Colonic mucosa (tissue), 4 donors: Measurements from ENCODE around the gene GRM5. TPM values are rescaled to one million over a fixed set of nuclear protein-coding genes. Genes with fewer than 3 reads are reported as not detected.
"Not testable (repeated sequence)": the region's sequence is repeated elsewhere in the genome, so short reads cannot be mapped to it uniquely, and the experiment has no call there.

Experiments used
- DNase-seq: peaks from one replicate; pipeline ENCODE4 v3.0.0-alpha.2; 2020
- H3K27ac ChIP-seq: fragments of 200-600 bp; one replicate; pipeline ENCODE4 v1.8.0; 2021
- H3K27me3 ChIP-seq: fragments of 200-600 bp; one replicate; pipeline ENCODE4 v1.8.0; 2021
- H3K36me3 ChIP-seq: fragments of 200-600 bp; one replicate; pipeline ENCODE4 v1.8.0; 2021
- H3K4me1 ChIP-seq: fragments of 200-600 bp; one replicate; pipeline ENCODE4 v1.8.0; 2021; ENCODE audit warnings: mild to moderate bottlenecking
- H3K4me3 ChIP-seq: fragments of 200-600 bp; one replicate; pipeline ENCODE4 v1.8.0; 2021
- H3K9ac ChIP-seq, 2 donors: one replicate each; pipeline ENCODE4 v1.7.0; 2013; ENCODE audit warnings: control low read depth in 2 of 2, low read depth in 2 of 2, low read length in 2 of 2
- H3K9me3 ChIP-seq: fragments of 200-600 bp; one replicate; pipeline ENCODE4 v1.8.0; 2021
- intact Hi-C: fragments of 100-400 bp; cut with DNase I; formaldehyde crosslinking; loops from one replicate; pipeline ENCODE4 v1.14.1; 2022
- total RNA-seq, 2 donors: library from RNA; stranded (reverse); fragmentation: NEBNext Ultra II Directional in 1 of 2; extraction: Animal tissue kit (Norgen Biotek cat#: 25700) in 1 of 2; gene quantifications; one replicate each; pipeline ENCODE4 v1.2.1, GENCODE V29; 2021
- TF ChIP-seq, protein P1 (sequence below): fragments of 200-600 bp; IDR thresholded peaks from one replicate; pipeline ENCODE4 v1.8.0; 2022; ENCODE audit warnings: antibody characterized with exemption, mild to moderate bottlenecking
- donor health status: healthy.
- donor health status: DM: no; HTN: no; CAD: no.
- donor health status: DM: no; HTN: no; CAD: no.

Gene GRM5
- total RNA-seq, 2 donors from 2014 or later = not detected

- no peaks in the 10 kb centered on the region for H3K9me3 ChIP-seq
- no peaks in the 10 kb centered on the region for H3K4me1 ChIP-seq
- H3K36me3 ChIP-seq = no peaks in the 10 kb centered on the region
- no peak for DNase-seq
- TF ChIP-seq, protein P1, sequence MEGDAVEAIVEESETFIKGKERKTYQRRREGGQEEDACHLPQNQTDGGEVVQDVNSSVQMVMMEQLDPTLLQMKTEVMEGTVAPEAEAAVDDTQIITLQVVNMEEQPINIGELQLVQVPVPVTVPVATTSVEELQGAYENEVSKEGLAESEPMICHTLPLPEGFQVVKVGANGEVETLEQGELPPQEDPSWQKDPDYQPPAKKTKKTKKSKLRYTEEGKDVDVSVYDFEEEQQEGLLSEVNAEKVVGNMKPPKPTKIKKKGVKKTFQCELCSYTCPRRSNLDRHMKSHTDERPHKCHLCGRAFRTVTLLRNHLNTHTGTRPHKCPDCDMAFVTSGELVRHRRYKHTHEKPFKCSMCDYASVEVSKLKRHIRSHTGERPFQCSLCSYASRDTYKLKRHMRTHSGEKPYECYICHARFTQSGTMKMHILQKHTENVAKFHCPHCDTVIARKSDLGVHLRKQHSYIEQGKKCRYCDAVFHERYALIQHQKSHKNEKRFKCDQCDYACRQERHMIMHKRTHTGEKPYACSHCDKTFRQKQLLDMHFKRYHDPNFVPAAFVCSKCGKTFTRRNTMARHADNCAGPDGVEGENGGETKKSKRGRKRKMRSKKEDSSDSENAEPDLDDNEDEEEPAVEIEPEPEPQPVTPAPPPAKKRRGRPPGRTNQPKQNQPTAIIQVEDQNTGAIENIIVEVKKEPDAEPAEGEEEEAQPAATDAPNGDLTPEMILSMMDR = no peak
- H3K27me3 ChIP-seq = no peaks in the 10 kb centered on the region
- no peak overlapping the region for H3K4me3 ChIP-seq
- intact Hi-C loops = loop anchor here (10.0 kb wide), 1 partner anchor 420 kb away; no protein-coding TSS in a partner anchor
- H3K27ac ChIP-seq = no peak overlapping the region
- H3K9ac ChIP-seq = no peak overlapping the region
Measured at GRCh38 chr11:88535266-88535665, 530.5 kb downstream of the GRM5 start.

DNA sequence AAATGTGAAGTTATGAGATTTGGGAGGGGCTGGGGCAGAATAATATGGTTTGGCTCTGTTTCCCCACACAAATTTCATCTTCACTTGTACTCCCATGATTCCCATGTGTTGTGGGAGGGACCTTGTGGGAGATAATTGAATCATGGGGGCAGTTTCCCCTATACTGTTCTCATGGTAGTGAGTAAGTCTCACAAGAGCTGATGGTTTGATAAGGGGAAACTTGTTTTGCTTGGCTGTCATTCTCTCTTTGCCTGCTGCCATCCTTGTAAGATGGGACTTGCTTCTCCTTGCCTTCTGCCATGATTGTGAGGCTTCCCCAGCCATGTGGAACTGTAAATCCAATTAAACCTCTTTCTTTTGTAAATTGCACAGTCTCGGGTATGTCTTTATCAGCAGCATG lies 531.1 kb downstream of the GRM5 start:
- H3K36me3 ChIP-seq, H3K27me3 ChIP-seq, H3K27ac ChIP-seq, DNase-seq, H3K4me3 ChIP-seq, H3K9ac ChIP-seq, H3K4me1 ChIP-seq, H3K9me3 ChIP-seq: not testable (repeated sequence)
- intact Hi-C loops = loop anchor here (10.0 kb wide), 1 partner anchor 420 kb away; no protein-coding TSS in a partner anchor

GRCh38 chr11:88534185-88534584 lies 531.6 kb downstream of the GRM5 start:
- Histone ChIP-seq H3K9me3 (no peaks in the 10 kb centered on the region), H3K9ac (no peak overlapping the region), H3K36me3 (no peaks in the 10 kb centered on the region), H3K4me1 (no peaks in the 10 kb centered on the region), H3K27ac (no peak overlapping the region), H3K4me3 (no peak overlapping the region), H3K27me3 (no peaks in the 10 kb centered on the region)
- DNase-seq = no peak
- intact Hi-C loops = loop anchor here (10.0 kb wide), 1 partner anchor 419 kb away; no protein-coding TSS in a partner anchor
- TF ChIP-seq, protein P1 = no peak

DNA sequence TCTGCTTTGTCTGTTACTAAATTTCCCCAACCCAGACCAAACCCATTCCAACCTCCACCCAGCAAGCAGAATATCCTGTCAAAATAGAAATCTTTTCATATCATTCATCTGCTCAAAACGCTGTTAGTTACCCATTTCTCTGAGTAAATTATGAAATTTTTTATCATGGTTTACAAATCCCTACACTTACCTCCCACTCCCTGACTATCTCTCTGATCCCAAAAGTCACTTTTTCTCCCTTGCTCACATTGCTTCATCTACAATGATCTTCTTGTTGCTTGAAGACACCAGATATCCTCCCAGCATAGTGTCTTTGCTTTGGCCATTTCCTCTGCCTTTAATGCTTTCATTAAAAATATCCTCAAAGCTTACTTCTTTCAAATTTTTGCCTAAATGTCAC lies 532.8 kb downstream of the GRM5 start:
- Histone ChIP-seq H3K9me3 (no peaks in the 10 kb centered on the region), H3K4me3 (no peak overlapping the region), H3K4me1 (no peaks in the 10 kb centered on the region), H3K27me3 (no peaks in the 10 kb centered on the region), H3K9ac (no peak overlapping the region), H3K27ac (no peak overlapping the region), H3K36me3 (no peaks in the 10 kb centered on the region)
- DNase-seq = no peak
- TF ChIP-seq, protein P1 = no peak
- intact Hi-C loops = loop anchor here (10.0 kb wide), 1 partner anchor 418 kb away; no protein-coding TSS in a partner anchor

GRCh38 chr11:88531831-88532230 lies 534.0 kb downstream of the GRM5 start:
- no peak overlapping the region for H3K27ac ChIP-seq
- H3K9ac ChIP-seq = no peak overlapping the region
- TF ChIP-seq, protein P1 = no peak
- H3K36me3 ChIP-seq = no peaks in the 10 kb centered on the region
- intact Hi-C loops = loop anchor here (10.0 kb wide), 1 partner anchor 417 kb away; no protein-coding TSS in a partner anchor
- H3K27me3 ChIP-seq = no peaks in the 10 kb centered on the region
- no peak for DNase-seq
- H3K4me1 ChIP-seq = no peaks in the 10 kb centered on the region
- no peaks in the 10 kb centered on the region for H3K9me3 ChIP-seq
- H3K4me3 ChIP-seq = no peak overlapping the region

DNA sequence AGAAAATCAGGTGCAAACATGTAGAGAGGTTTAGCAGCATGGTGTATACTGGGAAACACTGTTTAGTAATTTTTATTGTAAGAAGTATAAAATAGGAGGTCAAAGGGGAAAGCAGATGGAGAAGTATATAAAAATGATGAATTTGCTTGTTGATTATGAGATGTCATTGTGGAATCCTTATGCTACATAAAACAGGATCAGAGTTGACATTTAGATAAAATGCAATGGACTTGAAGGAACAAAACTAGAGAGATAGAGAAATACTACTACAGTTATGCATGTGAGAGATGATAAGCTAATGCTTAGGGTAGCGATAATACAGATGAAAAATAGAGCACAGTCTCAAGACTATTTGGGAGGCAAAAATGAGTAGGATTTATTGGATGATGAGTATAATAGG lies 536.4 kb downstream of the GRM5 start:
- H3K4me3 ChIP-seq = no peak overlapping the region
- TF ChIP-seq, protein P1 = no peak
- no peaks in the 10 kb centered on the region for H3K9me3 ChIP-seq
- H3K4me1 ChIP-seq = no peaks in the 10 kb centered on the region
- no peak overlapping the region for H3K9ac ChIP-seq
- H3K27me3 ChIP-seq = no peaks in the 10 kb centered on the region
- no peak for DNase-seq
- no peak overlapping the region for H3K27ac ChIP-seq
- intact Hi-C loops = no loop called here
- H3K36me3 ChIP-seq = no peaks in the 10 kb centered on the region
